Endometrium (tissue), 2 donors: ENCODE measurements around the gene TFAP2B.
A peak's percentile ranks its signal among the peaks of the same experiment; 100 is the strongest.

Experiments used
- FAIRE-seq: peaks from 2 replicates; lab custom pipeline; 2012; peaks lifted over from hg19 to GRCh38; lab: Jason Lieb, UNC
- donor health status: control.
- donor health status: control.

Gene TFAP2B

DNA sequence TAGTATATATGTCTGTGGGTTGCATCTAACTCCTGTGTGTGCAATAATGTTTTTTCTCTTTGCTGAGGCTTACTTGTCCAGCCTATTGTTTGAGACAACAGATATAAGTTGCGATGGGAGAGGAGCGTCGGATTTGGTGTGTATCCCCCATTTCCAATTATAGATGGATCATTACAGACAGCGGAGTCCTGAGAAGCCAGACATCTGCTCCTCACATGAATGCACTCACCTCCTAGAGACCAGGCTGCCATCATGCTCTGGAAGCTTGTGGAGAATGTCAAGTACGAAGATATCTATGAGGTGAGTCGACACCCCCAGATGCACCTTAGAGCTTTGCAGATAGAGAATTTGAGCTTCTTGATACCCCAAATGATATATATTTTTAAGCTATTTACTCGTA, at the start of gene TFAP2B:
TFAP2B (plus strand) TSS at position 199 of the 400 bp plus-strand sequence; CDS start at position 220, 21 bp downstream.
- no peak for FAIRE-seq

DNA sequence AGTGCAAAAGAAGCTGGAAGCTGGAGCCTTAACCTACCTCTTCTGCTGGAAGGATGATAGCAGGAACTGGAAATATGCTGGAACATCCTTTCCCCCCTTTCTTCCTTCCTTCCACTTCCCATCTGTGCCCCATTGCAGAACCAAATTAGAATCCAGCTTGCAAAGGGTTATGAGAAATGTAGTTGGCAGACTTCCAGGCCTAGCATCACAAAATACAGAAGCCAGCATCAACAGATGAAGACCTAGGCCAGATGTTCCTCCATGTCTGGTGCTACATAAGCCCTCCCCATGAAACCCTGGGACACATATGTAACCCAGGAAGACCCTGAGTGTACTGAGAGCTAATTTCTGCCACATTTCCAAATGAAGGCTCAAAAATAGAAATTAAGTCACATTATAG, 40.0 kb upstream of the TFAP2B start:
- FAIRE-seq = no peak

DNA sequence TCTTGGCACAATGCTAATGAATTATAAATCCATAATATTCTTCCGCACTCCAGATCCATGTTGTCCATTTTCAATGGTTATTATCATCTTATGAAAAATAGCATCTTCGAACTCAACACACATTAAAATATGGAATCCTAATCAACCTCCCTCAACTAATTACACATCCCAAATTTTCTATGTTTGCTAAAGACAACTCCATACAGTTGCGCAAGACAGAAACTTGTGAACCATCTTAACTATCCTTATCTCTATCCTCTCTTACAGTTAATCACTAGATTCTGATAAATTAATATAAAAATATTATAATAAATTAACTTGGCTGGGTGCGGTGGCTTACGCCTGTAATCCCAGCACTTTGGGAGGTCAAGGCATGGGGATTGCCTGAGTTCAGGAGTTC, 38.3 kb upstream of the TFAP2B start:
- FAIRE-seq = no peak

DNA sequence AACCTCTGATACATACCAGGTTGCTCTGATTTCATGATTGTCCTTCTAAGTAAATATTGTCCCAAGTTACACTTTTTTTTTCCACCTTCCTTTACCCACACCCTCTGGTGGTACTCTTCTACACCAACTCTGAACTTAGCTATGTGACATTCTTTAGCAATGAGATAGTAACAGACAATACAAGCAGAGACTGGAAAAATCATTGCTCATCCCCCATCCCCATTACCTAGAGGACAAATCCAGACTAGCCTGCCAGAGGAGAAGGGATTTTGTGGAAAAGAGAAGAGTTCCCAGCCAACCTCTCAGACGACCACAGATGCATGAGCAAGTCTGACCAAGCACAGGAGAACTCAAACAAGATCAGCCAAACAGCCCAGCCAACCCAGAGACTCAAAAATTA, 32.8 kb upstream of the TFAP2B start:
- no peak for FAIRE-seq

DNA sequence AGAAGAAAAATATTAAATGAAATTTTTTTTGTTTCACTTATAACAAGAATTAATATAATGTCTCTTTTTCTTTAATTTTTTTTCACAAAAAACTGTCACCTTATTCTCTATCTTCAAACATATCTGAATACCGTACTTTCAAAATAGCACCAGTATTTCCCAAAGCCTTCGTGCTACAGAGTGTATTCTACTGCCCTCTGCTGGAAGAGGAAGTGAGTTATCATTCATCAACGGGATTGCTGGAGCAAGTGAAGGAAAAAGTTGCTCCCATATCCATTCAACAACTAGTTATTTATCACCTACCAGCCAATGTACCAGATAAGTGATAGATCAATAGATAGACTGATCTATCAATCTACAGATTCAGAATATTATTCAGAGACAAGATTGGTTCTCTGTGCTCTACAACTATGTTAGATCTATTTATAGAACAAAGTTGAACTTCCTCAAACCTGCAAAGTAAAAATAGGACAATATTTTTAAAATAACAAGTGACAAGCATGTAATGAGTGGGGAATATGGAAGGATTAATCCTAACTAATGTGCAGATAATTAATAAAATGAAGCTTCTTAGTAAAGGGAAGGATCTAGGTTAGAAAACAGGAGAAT, 26.7 kb upstream of the TFAP2B start:
- FAIRE-seq = peak; percentile 74

DNA sequence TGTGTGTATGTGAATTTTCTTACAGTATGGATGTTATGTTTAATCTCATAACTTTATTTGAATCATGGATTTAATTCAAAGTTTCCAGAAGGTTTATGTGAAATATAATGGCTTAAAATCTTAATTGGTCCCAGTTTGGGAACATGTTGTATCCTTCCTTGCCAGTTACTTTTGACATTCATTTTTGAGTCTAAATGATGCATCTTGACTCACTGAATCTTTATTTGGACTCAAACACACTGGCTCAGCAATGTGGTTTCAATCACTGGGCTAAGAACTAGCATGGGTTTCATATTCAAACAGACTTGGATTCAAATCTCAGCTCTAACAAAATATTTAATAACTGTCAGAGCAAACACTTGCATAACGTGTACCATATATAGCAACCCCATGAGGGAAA, 25.9 kb upstream of the TFAP2B start:
- no peak for FAIRE-seq

DNA sequence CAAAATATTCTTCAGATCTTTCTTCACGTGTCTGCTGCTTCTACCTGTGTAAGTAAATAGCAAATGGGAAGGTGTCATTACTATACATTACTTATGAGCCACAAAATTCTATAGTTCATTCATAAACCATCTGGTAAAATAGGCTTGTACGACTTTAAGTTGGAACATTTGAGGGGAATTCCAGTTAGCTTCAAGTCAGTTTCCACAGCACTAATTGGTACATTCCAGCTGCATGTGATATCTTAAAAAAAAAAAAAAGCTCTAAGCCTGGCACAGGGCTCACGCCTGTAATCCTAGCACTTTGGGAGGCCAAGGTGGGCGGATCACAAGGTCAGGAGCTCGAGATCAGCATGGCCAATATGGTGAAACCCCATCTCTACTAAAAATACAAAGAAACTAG, 23.1 kb upstream of the TFAP2B start:
- FAIRE-seq = no peak

DNA sequence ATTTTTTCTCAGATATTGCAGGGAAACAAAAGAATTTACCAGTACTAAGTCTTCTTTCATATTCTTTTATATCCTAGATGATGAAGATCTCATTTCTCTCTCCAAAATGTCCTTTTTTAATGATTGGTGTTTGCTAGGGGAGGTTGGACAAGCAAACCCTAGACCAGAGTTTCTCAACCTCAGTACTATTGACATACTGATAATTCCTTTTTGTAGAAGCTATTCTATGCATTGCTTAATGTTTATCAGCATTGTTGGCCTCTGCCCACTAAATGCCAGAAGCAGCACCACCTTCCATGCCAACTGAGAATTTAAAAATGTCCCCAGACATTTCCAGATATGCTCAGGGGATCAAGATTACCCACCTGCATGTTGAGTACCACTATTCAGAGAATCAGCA, 14.4 kb upstream of the TFAP2B start:
- FAIRE-seq = no peak

DNA sequence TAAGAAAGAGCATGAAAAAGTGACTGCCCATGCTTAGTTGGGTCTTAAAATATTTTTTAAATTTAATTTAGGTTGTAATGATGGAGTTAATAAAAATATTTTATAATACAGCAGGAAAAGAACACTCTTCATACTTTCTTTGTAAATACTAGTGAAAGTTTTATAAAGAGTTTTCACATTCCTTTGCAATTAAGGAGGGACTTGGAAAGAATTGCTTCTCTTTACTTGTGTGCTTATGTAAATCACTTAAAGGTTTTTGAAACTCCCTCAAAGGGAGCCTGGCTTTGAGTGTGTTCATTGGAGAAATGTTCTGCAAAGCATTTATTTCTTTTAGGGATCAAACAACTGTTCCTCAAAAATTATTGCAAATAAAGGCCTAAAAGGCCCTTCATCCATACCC, 11.6 kb upstream of the TFAP2B start:
- FAIRE-seq = no peak

DNA sequence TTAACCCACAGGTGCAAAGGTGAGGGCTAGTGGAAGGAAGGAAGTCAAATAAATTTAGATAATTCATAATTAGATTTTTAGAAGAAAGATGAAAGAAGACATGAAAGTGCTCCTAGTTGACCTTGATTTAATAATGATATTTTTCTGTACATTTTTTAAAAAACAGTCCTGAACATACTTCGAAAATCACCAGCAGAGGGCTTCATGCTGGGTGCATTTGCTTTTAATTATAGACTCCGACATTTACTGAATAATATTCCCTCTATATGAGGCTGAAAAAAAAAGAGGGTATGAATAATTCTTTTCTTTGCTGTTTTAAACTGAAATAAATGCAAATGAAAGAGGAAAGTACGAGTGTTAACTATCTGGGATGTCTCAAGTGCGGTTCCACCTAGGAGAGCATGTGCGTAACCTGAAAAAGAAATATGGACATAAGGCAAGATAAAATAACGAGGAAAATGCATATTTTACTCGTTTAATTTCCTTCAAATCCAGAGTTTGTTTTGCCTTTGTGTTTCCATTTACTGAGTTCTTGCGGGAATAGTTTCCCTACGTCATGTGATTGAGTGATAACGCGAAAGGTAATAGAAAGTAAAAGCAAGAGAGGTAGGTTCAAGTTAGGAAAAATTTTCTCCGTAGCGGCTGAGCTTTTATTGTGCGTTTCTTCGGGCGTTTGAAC, 3.1 kb upstream of the TFAP2B start:
- no peak for FAIRE-seq

DNA sequence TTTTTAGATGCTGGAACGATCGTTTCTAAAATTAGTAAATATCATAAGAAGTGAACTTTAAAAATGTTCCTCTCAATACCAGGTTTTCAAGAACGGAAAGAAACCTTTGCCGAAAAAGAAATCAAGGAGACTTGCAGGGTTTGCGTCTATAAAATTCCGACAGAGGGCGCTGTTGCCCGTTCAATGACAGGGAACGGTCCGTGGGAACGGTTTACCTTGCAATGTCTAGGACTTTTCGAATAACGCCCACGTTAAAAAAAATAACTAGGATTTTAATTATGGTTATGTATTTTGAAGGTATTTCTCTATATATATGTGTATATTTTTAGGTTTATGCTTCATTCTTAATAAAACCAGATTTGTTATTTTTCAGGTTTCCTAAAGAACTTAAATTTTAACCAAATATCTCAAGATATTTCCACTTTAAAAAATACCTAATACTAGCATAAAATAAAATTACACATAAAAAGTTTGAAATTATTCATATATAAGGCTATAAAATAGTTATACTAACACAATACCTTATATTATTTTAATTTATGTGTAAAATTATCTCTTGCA, 2.5 kb upstream of the TFAP2B start:
- peak; percentile 85 for FAIRE-seq

DNA sequence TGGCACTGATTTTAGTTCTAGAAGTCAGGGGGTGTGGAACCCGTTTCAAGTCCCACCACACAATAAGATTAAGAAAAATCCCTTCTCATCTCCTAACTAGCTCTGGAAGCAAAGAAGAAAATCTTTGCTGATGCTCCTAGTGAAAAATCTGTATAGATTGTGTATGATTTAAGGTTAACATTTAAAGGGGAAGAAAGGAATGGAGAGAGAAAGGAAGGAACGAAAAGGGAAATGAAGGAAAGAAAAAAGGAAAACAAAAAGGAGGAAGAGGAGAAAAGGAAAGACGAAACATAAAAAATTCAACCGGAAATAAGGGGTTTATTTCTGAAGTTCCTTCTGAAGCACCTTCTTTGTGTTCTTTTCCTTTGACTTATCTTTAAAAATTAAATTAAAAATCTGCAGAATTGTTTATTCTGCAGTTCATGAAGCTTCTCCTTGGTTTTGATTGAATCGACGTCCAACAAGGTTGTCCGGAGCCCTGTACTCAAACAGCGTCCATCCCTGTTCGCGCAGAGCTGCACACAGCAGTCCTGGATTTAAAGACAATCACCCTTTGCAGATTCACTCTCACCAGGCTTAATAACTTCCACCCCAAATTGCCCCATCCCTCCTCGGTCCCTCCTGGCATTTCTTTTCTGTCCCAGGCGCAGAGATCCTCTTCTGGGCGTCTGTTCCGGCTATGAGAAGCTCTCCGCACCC, 1.6 kb upstream of the TFAP2B start:
- no peak for FAIRE-seq

DNA sequence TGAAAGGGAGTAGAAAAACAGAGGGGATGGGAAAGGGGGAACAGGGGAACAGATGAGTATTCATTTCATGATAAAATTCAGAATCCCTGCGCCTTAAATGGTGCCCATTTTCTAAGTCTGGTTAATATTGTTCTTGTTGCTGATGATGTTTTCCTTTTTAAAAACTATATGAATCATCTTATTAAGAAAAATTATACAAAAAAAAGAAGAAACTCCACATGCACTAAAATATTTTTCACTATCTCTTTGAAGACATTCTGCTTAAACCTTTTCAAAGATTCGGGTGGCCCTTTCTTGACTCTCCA, 1.1 kb upstream of the TFAP2B start:
- no peak for FAIRE-seq

DNA sequence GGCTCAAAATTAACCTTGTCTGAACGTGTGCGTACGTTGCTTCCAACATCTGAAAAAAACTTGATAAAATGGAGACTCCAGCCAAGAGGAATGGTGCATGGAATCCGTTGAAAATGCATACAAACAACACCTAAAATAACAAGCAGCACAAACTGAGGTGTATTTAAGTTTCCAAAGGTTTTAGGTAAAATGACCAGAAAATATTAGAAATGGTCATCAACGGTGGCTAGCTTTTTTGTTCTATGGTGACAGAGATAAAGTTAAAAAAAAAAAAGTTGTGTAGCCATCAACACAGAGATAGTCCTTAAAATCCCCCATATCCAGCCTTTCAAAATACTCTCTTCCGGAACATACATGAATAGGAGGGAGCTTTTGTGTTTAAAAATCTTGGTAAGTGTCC, 651 bp upstream of the TFAP2B start:
- FAIRE-seq = no peak

DNA sequence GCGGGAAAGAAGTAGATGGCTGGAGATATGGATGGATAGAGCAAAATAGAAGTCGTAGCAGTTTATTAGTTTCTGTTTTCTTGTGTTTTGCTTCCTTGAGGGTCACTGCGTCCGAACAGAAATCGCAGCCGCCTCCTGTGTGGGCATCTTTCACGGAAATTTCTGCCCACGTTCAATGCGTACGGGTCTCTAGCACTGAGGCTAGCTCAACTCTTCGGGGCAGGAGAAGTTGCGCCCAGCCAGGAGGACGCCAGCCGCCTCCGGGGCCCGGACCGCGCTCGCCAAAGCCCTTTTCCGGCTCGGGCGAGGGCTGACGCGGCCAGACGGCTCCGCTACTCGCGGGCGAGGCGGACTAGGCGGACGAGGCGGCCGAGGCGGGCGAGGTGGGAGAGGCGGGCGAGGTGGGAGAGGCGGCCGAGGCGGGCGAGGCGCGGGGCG, 814 bp downstream of the TFAP2B start:
- no peak for FAIRE-seq

DNA sequence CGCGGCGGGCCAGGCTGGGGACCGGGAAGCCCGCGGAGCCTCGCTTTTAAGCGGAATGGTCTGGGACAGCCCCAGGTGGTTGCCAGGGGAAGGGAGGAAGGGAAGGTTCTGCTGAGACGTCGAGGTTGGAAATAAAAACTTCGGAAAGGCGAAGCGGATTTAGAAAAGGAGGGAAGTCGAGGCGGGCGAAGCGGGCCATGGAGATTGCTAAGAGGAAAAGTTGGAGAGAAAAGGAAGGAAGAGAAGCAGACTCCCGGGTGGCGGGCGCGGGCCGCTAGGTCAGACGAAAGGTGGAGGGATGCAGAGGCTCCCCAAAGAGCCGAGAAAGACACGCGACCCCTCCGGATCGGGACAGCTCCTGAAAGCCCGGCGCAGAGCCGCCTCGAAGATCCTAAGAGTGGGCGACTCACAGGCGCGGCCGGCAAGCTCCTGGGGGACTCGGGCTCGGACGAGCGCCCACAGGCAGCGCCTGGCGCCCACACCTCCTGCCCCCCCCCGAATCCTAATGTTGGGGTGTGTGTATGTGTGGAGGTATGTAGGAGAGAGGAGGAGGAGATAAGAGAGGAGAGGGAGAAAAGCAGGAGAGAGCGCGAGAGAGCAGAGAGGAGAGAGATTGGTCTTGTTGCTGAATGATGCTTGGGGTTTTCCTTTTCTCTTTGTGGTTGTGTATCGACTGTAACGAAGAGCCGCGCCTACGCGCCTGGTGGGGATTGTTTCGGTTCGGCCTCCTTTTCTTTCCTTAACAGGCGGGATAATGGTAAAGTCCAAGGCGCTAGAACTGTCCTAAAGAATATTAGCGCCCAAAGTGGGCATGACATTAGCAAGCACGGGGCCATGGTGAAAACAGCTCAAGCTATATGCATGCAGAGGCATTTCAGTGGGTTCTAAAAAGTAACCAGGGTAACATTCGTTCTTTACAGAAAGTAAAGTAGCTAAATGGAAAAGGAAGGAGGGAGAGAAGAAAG, 1.5 kb downstream of the TFAP2B start:
- FAIRE-seq = no peak

DNA sequence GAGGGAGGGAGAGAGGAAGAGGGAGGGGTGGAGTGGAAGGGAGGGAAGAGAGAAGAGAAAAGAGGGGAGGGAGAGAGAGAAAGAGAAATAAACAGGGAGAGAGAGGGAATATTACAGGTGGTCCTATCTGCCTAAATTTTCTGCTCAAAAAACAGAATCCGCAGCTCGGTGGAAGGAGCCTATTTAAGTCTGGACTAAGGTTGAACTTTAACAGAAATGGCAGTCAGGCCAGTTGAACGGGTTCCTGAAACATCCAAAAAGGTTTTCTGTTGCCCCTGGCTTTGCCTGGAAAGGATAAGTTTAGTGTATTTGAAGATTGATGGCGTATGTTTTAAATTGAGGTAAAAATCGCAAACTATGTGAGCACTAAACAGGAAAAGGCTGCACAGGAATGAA, 2.2 kb downstream of the TFAP2B start:
- no peak for FAIRE-seq

DNA sequence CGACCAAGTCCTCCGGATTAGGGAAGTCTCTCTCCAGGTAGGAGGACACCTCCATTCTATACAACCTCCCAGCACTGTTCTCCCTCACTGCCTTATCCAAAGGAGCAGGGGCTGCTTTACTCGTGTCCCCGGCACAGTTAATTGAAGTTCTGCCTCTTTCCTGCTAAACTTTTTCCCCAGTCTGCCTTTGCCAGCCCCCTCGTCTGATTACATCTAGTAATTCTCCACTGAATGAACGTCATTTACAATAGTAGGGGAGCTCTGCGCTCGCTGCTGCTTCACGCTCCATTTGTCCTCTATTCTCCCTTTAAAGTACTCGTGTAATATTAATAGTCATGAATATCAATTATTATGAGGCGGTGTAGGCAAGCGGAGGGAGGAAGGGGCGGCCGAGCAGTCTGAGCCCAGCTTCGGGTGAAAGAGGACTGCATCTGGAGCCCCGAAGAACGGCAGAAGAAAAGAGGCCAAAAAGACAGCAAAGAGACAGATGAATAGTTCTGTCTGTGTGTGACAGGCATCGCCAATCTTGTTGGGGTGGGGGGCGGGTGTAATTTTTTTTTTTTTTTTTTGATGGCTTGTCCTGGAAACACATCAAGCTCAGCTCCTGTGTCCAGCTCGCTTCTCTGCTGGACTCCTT, 2.9 kb downstream of the TFAP2B start:
- no peak for FAIRE-seq

DNA sequence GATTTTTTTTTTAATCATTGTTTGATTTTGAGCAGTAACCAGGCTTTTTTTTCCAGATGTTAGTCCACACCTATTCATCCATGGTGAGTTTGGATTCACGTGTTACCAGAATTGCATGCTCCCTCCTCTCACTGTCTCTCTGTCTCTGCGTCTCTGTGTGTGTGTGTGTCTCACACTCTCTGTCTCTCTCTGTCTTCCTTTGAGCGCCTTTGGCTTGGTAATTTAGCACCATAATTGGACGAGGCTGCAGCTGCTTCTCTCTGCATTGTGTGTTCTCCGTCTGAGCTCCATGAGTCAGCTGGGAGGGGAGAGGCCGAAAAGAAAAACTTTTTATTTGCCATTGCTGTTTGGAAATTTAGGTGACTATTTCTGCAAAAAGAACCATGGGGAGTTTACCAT, 3.4 kb downstream of the TFAP2B start:
- FAIRE-seq = no peak

DNA sequence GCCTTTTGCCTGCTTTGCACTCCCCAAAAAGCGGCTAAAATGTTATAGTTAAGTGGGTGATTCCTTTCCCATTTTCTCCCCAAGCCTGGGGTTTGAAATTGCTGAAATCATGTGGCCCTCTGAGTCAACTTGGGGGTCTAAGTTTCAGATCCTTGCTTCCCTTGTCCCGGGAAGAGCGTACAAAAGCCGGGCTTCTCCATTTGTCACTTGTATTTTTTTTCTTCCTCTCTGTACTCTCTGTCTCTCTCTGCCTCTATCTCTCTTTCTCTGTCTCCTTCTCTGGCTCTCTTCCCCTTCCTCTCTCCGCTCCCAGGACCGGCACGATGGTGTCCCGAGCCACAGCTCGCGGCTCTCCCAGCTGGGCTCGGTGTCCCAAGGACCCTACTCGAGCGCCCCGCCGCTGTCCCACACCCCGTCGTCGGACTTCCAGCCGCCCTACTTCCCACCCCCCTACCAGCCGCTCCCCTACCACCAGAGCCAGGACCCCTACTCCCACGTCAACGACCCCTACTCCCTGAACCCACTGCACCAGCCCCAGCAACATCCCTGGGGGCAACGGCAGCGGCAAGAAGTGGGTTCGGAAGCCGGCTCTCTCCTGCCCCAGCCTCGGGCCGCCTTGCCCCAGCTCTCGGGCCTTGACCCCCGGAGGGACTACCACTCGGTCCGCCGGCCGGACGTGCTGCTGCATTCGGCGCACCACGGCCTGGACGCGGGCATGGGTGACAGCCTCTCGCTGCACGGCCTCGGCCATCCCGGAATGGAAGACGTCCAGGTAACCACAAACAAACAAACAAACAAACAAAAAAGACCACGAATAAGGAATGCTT, 4.6 kb downstream of the TFAP2B start:
- no peak for FAIRE-seq

DNA sequence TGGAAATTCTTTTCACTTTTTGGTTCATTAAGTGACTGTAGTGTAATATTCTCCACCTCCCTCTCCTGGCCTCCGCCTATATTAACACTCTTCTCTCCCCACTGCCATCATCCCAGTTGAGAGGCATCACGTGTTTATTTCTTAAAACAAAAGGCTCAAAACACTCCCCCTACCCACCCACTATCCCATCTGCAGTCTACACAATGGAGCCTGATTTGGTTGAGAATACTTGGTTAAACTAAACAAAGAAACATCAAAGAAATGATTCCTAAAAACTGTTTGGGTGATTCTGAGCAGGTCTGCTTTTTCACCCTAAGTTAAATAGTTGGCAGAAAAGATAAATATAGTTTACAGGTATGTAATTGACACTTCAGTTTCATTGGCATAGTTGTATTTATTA, 5.9 kb downstream of the TFAP2B start:
- no peak for FAIRE-seq
